GM19467 (cell line): ENCODE data around the gene TMEM154.

Source experiments
- ATAC-seq: cut with Tn5 transposase; IDR thresholded peaks from one replicate; pipeline ENCODE4 v1.9.1; 2021; ENCODE audit warnings: mild to moderate bottlenecking, moderate library complexity; ENCODE audit not compliant: unreplicated experiment

TMEM154 gene

DNA sequence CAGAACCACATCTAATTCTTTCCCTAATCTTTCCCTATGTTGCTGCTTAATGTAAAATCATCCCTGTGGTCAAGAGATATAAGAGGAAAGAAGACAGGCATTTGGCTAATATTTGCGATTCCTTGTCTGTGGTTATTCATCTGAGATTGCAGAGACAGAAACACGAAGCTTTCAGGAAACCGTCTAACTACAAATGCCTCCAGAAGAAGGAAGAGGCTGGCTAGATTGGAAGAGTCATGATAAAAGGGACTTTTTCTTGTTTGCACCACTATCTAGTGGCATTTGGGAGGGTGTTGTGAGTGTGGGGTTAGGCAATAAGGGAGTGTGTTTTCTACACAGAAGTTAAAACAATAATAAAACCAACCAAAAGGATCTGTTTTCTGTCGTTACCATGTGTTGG, 43.9 kb downstream of the TMEM154 start:
- no peak for ATAC-seq

DNA sequence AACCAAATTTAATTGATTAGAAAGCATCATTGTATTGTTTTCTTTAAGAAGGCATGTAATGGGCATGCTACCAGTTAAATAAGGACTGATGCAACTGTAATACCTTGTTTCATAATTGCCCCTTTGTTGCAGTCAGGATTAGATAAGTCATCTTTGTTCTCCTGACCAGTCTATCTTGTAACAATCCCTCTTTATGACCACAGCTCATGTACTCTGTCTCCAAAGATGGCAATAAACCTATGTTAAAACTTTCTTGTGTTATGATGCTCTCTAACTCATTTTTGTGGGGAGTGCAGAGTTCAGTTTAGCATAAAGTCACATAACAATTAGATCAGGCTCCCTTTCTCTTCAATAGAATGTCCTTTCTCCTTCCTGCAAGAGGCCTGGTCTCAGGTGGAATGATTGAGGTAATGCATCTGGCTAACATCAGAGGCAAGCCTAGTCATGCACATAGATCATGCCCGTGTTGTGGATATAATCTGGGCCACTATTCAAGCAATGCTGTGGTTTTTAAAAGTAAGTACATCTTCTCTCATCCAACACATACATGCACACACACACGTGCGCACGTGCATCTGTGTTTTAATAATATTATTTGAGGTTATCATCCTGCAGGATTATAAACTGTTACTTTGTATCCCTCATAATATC, 45.6 kb downstream of the TMEM154 start:
- ATAC-seq, result no peak

- ATAC-seq, result no peak
These were observed 46.7 kb downstream of the TMEM154 start for GRCh38 chr4:152633118-152633517.

DNA sequence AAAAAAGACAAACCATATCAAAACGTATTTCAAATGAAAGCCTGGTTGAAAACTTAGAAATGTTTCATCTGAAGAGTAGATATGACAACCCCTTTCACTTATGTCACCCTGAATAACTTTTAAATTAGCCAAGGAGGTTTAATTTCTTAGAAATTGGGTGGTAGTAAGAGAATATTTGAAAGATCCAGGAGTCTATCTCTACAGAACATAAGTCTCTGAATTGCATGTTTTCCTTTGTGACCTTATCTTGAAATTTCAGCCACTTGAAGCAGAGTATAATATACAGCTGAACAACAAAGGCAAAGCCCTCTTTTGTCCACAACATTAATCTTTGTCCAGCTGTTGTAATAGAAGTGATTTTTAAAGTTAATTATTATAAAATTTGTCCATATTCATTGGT, 49.5 kb downstream of the TMEM154 start:
- no peak for ATAC-seq

DNA sequence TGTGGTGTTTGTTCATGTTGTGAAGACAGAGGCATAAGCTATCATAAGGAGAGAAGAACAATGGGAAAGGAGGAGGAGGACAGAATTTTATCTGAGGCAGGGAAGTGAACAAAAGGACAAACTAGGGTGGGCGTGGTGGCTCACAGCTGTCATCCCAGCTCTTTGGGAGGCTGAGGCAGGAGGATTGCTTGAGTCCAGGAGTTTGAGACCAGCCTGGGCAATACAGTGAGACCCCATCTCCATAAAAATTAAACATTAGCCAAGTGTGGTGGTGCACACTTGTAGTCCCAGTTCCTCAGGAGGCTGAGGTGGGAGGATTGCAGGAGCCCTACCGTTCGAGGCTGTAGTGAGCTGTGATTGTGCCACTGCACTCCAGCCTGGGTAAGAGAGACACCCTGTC, 49.9 kb downstream of the TMEM154 start:
- ATAC-seq, result no peak

GRCh38 chr4:152628128-152628527, 51.7 kb downstream of the TMEM154 start:
- ATAC-seq, result no peak

- no peak for ATAC-seq
These were observed 53.0 kb downstream of the TMEM154 start for GRCh38 chr4:152626790-152627189.

DNA sequence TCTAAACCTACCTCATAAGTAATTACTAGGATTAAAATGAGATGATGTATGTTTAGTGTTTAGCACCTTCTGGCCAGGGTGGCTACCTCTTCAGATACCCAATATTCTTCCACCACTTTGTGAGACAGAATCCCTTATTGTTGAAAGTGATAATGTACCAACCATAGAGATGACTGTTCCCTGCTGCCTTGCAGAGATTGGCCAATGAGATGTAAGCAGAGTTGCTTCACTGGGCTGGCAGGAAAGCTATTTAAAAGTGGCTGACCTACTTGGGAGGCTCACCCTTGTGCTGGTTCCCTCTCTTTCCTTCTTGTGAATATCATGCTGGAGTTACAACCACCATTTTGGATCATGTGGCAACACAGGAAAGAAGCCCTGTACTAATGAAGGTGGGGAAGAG, 58.9 kb downstream of the TMEM154 start:
- no peak for ATAC-seq

GRCh38 chr4:152620218-152620617, 59.6 kb downstream of the TMEM154 start:
- no peak for ATAC-seq

DNA sequence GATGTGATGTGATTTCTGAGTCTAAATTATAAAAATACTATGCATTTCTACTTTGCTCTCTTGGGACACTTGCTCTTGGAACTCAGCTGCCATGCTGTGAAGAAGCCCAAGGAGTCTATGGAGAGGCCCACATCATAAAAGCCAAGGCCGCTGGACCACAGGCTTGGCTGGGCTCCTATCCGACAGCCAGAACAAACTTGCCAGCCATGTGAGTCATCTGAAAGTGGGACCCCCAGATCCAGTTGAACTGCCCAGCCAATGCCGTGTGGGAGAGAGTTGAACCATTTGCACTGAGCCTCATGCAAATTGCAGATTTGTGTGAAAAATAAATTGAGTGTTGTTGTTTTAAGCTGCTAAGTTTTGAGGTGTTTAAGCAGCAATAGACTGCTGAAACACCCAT, 60.2 kb downstream of the TMEM154 start:
- no peak for ATAC-seq

DNA sequence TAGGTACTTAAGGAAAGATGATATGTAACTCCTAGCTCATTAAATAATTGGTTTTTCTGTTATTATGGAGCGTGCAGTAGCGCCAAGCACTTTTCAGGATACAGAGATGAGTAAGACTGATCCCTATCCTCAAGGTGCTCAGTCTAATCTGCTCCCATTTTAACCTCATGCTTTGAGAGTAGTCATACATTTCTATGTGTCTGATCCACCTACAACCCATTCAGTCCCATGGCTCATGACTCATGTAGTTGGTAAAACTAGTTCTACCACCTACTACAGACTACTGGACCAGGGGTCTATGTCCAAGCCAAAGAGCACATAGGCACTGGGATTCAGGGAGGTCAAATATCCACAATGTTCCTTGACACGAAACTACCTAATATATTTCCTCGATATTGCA, 60.8 kb downstream of the TMEM154 start:
- ATAC-seq, result no peak

DNA sequence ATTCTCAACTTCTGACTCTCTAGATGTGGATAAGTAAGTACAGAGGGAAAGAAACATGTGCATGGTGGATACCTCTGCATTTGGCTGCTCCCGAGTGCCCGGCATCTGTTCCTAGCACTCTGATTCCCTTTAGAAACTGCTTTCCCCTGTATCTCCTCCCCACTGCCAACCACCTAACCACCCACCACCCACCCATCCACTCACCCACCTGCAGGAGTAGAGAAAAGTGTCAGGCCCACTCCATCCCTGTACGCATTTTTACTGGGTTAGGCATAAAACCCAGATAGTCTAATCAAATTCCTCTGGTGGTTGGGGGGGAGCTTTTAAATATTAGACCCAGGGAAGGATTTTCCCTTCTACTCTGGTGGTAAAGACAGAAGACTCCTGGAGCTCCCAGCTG, 63.0 kb downstream of the TMEM154 start:
- no peak for ATAC-seq

DNA sequence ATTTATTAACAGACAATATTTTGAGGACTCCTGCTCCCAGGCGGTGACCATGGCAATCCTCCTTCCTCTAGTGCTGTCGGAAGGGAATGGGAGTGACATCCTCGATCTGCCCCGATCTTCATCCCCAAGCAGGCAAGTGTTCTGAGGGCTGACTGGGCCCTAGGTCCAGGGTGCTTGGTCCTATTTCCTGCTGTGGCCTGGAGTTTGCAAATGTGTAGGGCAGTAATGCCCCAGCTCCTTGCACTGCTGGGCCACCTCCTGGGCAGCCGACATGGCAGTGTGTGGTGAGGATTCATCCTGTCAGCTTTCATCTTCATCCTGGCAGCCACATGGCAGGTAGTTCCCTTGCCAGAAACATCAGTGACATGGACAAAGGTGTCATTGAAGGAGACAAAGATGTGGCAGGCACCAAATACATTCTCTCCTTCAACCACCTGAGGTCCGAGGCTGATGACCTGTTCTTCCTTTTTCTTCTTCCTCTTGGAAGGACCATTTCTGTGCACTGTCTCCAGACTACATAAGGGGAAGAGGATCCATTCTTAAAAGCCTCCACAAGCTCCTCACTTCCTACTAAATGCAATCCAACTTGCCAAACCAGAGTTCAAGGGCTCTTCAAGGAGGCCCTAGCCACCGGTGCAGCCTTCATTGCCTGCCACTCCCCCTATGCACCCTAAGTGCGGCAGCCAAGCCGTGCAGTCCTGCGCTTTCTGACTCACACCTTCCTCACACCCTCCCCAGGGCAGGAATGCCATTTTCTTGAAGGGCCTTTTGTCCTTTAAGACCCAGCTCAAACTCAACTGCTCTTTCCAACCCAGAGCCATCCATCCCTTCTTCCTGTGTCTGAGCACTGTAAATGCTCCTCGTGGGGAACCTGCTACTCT, 65.7 kb downstream of the TMEM154 start:
- no peak for ATAC-seq

- ATAC-seq, result no peak
These were observed 66.4 kb downstream of the TMEM154 start for GRCh38 chr4:152613351-152613750.

DNA sequence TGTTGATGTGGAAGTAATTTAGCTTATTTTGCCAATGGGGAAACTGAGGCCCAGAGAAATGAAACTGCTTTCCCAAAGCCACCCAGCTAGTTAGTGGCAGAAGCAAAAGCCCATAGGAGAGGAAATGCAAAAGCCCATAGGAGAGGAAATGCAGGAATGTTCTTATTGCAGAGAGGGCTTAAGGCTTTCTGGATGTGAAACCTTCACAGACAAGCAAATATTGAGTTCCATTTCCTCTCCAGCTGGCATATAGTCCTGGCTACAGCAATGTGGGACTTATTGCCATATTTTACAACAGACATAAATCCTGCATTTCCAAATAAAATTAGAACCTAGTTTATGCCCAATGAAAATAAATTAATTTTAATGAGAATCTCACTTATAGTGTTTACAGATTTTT, 69.7 kb downstream of the TMEM154 start:
- ATAC-seq, result no peak

DNA sequence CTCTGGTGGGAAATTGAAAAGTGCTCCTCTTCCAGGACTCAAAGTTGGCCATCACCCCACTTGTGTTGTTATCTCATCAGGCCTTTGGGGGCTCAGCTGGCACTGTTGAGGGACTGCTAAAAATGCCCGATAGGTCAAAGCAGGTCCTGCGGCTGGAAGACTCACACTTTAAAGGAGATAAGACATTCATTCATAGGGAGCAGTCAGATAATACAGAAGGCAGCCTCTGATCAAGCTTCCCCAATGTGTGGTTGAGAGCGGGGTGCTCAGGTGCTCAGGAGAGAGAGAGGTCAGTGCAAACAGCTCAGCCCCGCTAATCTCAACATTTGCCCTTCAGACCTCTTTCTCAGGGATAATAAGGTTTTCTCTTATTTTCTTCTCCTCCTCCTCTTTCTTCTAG, 70.3 kb downstream of the TMEM154 start:
- no peak for ATAC-seq

GRCh38 chr4:152607178-152607577, 72.6 kb downstream of the TMEM154 start:
- ATAC-seq, result no peak

GRCh38 chr4:152606753-152607152, 73.0 kb downstream of the TMEM154 start:
- no peak for ATAC-seq

GRCh38 chr4:152605641-152606335, 74.0 kb downstream of the TMEM154 start:
- no peak for ATAC-seq

- ATAC-seq, result no peak
These were observed 74.8 kb downstream of the TMEM154 start for GRCh38 chr4:152605031-152605430.

DNA sequence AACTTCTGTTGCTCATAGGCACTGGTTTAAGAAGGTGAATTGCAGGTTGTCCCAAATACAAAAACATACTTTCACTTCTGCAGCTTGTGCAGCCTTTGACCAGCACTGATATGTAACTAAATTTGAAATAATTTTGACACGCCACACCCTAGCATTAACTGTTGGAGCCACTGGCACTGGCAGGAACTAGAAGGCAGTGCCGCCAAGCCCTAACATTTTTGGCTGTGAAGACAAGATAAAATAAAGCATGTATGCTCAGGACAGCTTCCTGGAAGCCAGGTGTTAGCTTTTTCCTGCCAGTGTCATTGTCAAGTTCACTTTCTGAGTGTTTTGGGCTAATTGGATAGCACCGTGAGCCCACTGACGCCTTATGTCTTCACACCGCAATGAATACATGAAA, 78.6 kb downstream of the TMEM154 start:
- ATAC-seq, result no peak

- ATAC-seq, result no peak
These were observed 80.2 kb downstream of the TMEM154 start for GRCh38 chr4:152599636-152600035.
